K562 (cell line): ENCODE measurements around the gene USP32. TPM values are rescaled to one million over a fixed set of nuclear protein-coding genes. Genes with fewer than 3 reads are reported as not detected.

Experiments used
- ATAC-seq: fragments of 200-7000 bp; cut with Tn5 transposase; 3 replicates; pipeline ENCODE4 v1.9.1; 2020; ENCODE audit warnings: moderate library complexity
- BruUV-seq: library from RNA; stranded (reverse); fragments of 400-500 nt; replicated peaks from 2 replicates; lab custom pipeline; 2021; lab: Mats Ljungman, UMichigan
- CTCF ChIA-PET: fragments of 300-600 bp; formaldehyde crosslinking; extraction: SDS; loops from one replicate; lab custom pipeline; 2021; ENCODE audit warnings: low intra/inter-chr PET ratio; lab: Yijun Ruan, JAX
- POLR2A ChIA-PET: fragments of 300-600, 350-650 bp; sonication (Branson Sonifier 250); formaldehyde crosslinking; extraction: SDS; loops from one replicate; lab custom pipeline; 2021; ENCODE audit warnings: antibody characterized with exemption, inconsistent platforms; lab: Yijun Ruan, JAX
- DNase-seq, 4 experiments: peaks; one replicate each; pipeline versions ENCODE4 v3.0.0 to v3.0.0-alpha.2; 2011 to 2018; ENCODE audit warnings: low spot score in 3 of 4, mixed read lengths in 3 of 4; ENCODE audit errors: extremely low read depth in 1 of 4
- FAIRE-seq: peaks from 2 replicates; lab custom pipeline; 2011; peaks lifted over from hg19 to GRCh38; lab: Jason Lieb, UNC
- H2AFZ ChIP-seq: 2 replicates; pipeline ENCODE4 v1.6.0; 2011; ENCODE audit warnings: low read depth, low read length, control low read depth, inconsistent platforms
- H3K27ac ChIP-seq: fragments of 200-600 bp; 3 replicates; pipeline ENCODE4 v1.8.0; 2011; ENCODE audit warnings: low read depth, mild to moderate bottlenecking, control low read depth, inconsistent platforms, low read length, moderate library complexity, mixed read lengths; ENCODE audit errors: extremely low read depth
- H3K27me3 ChIP-seq, 2 experiments: fragments of 300-600 bp in 1 of 2; 2 replicates in 1 of 2; 3 replicates in 1 of 2; pipeline versions ENCODE4 v1.6.0 to v1.8.0; 2011; ENCODE audit warnings: inconsistent platforms in 2 of 2, low read length in 2 of 2, mild to moderate bottlenecking in 1 of 2, mixed read lengths in 1 of 2, moderate library complexity in 1 of 2; ENCODE audit not compliant: control insufficient read depth in 2 of 2, insufficient read depth in 2 of 2
- H3K36me3 ChIP-seq: fragments of 300-600 bp; 3 replicates; pipeline ENCODE4 v1.8.0; 2011; ENCODE audit warnings: mild to moderate bottlenecking, low read length, inconsistent platforms; ENCODE audit not compliant: control insufficient read depth, insufficient read depth
- H3K4me1 ChIP-seq, 2 experiments: fragments of 200-600 bp in 1 of 2; replicated peaks in 1 of 2; 2 replicates in 1 of 2; 3 replicates in 1 of 2; pipeline versions ENCODE4 v1.5.1 to v1.8.0; 2011; ENCODE audit warnings: inconsistent platforms in 2 of 2, low read length in 2 of 2, mild to moderate bottlenecking in 1 of 2, mixed read lengths in 1 of 2, moderate library complexity in 1 of 2; ENCODE audit not compliant: control insufficient read depth in 2 of 2, insufficient read depth in 2 of 2
- H3K4me2 ChIP-seq: 2 replicates; pipeline ENCODE4 v1.6.1; 2011; ENCODE audit warnings: low read length, control low read depth, inconsistent platforms, mixed read lengths; ENCODE audit not compliant: insufficient read depth
- H3K4me3 ChIP-seq: fragments of 200-600 bp; sonication (generic), shearing (Covaris generic); 2 replicates; pipeline ENCODE4 v1.5.1; 2016; ENCODE audit warnings: control low read depth, inconsistent platforms
- H3K79me2 ChIP-seq: fragments of 200-600 bp; 3 replicates; pipeline ENCODE4 v1.8.0; 2011; ENCODE audit warnings: low read length, inconsistent platforms; ENCODE audit not compliant: control insufficient read depth, insufficient read depth
- H3K9ac ChIP-seq, 2 experiments: 2 replicates each; pipeline versions ENCODE4 v1.6.0 to v1.6.1; 2011; ENCODE audit warnings: low read depth in 2 of 2, low read length in 2 of 2, control low read depth in 1 of 2, inconsistent platforms in 1 of 2, mild to moderate bottlenecking in 1 of 2, mixed read lengths in 1 of 2; ENCODE audit not compliant: insufficient read depth in 1 of 2
- H3K9me1 ChIP-seq: one replicate; pipeline ENCODE4 v1.6.0; 2011; ENCODE audit warnings: inconsistent platforms, mild to moderate bottlenecking, low read length, moderate library complexity; ENCODE audit not compliant: control insufficient read depth, insufficient read depth
- H3K9me3 ChIP-seq: replicated peaks from 2 replicates; pipeline ENCODE4 v1.5.1; 2011; ENCODE audit warnings: low read depth, low read length, inconsistent platforms; ENCODE audit not compliant: control insufficient read depth, insufficient read depth
- H4K20me1 ChIP-seq: replicated peaks from 2 replicates; pipeline ENCODE4 v1.6.1; 2011; ENCODE audit warnings: low read length, inconsistent platforms, mixed read lengths; ENCODE audit not compliant: control insufficient read depth, insufficient read depth
- ARID1B ChIP-seq: fragments of 450-650 bp; IDR thresholded peaks from 2 replicates; pipeline ENCODE4 v1.6.1; 2016; ENCODE audit warnings: antibody characterized with exemption, mild to moderate bottlenecking, inconsistent platforms
- ATF3 ChIP-seq, 2 experiments: fragments of 450-650 bp in 1 of 2; sonication (generic) in 1 of 2; formaldehyde crosslinking in 1 of 2; IDR thresholded peaks in 1 of 2; conservative IDR thresholded peaks in 1 of 2; 2 replicates each; pipeline versions ENCODE4 v1.6.1 to v1.8.1; 2016 to 2023; ENCODE audit warnings: mild to moderate bottlenecking in 2 of 2, moderate library complexity in 2 of 2, inconsistent platforms in 1 of 2, missing genetic modification reagents in 1 of 2
- BHLHE40 ChIP-seq: IDR thresholded peaks from 2 replicates; pipeline ENCODE4 v1.6.1; 2011; ENCODE audit warnings: low read length, improper control_type of control experiment
- CHD4 ChIP-seq: fragments of 200-600 bp; sonication (generic); IDR thresholded peaks from 3 replicates; pipeline ENCODE4 v1.6.1; 2012; ENCODE audit warnings: low read depth, mild to moderate bottlenecking, mixed read lengths, low read length, inconsistent platforms; ENCODE audit not compliant: insufficient read depth, insufficient replicate concordance, poor library complexity, severe bottlenecking
- DACH1 ChIP-seq: fragments of 450-650 bp; IDR thresholded peaks from 2 replicates; pipeline ENCODE4 v1.6.1; 2018; ENCODE audit not compliant: partially characterized antibody
- HNRNPUL1 ChIP-seq: fragments of 200-400 bp; formaldehyde crosslinking; IDR thresholded peaks from 2 replicates; pipeline ENCODE4 v1.6.1; 2017; ENCODE audit warnings: low read length
- KDM5B ChIP-seq: fragments of 200-600 bp; sonication (generic); IDR thresholded peaks from 2 replicates; pipeline ENCODE4 v1.6.1; 2012; ENCODE audit warnings: low read depth, mild to moderate bottlenecking, moderate library complexity, low read length, control low read depth, inconsistent platforms; ENCODE audit not compliant: insufficient replicate concordance
- MEIS2 ChIP-seq: fragments of 450-650 bp; IDR thresholded peaks from 2 replicates; pipeline ENCODE4 v1.6.1; 2014; ENCODE audit warnings: mild to moderate bottlenecking; ENCODE audit not compliant: partially characterized antibody
- NR0B1 ChIP-seq: fragments of 450-650 bp; IDR thresholded peaks from one replicate; pipeline ENCODE4 v1.6.1; 2018; ENCODE audit warnings: mild to moderate bottlenecking, moderate library complexity; ENCODE audit not compliant: partially characterized antibody
- PHF8 ChIP-seq: fragments of 200-600 bp; sonication (generic); IDR thresholded peaks from 2 replicates; pipeline ENCODE4 v1.6.1; 2012; ENCODE audit warnings: mixed run types, mild to moderate bottlenecking, inconsistent platforms, low read length, moderate library complexity, borderline replicate concordance
- SMARCA4 ChIP-seq: fragments of 450-650 bp; IDR thresholded peaks from 2 replicates; pipeline ENCODE4 v1.6.1; 2016
- TAF9B ChIP-seq: fragments of 450-650 bp; IDR thresholded peaks from 2 replicates; pipeline ENCODE4 v1.6.1; 2018; ENCODE audit warnings: mild to moderate bottlenecking; ENCODE audit not compliant: partially characterized antibody
- TCF7L2 ChIP-seq: fragments of 150-350 bp; IDR thresholded peaks from 2 replicates; pipeline ENCODE4 v1.6.1; 2016; ENCODE audit warnings: low read depth, mild to moderate bottlenecking, low read length, moderate library complexity
- ZBTB11 ChIP-seq, 3 experiments: fragments of 200-800 bp in 1 of 3; fragments of 250-450 bp in 1 of 3; fragments of 450-650 bp in 1 of 3; sonication (Bioruptor Pico) in 1 of 3; sonication (Bioruptor generic) in 1 of 3; formaldehyde crosslinking in 1 of 3; IDR thresholded peaks; 2 replicates each; pipeline versions ENCODE4 v1.6.1 to v1.8.0; 2016 to 2022; ENCODE audit warnings: mild to moderate bottlenecking in 2 of 3, missing genetic modification characterization in 2 of 3, missing compliant biosample characterization in 1 of 3, moderate library complexity in 1 of 3
- WGBS: fragments of 100-300 bp; shearing (Covaris generic); methylation state at CpG from one replicate; pipeline ENCODE4 v1.1.6; 2016; ENCODE audit warnings: low coverage, mixed read lengths; ENCODE audit not compliant: insufficient coverage; ENCODE audit errors: missing lambda C conversion rate; 5-methylcytosine and 5-hydroxymethylcytosine counted together
- in situ Hi-C: fragments of 300-500 bp; cut with MboI; formaldehyde crosslinking; loops from 4 replicates; pipeline ENCODE4 v1.15.0; 2018; ENCODE audit warnings: inconsistent platforms, mixed read lengths
- intact Hi-C: fragments of 100-400 bp; cut with micrococcal nuclease; formaldehyde crosslinking; loops from 2 replicates; pipeline ENCODE4 v1.14.2; 2022
- polyA plus RNA-seq, 8 experiments: library from polyadenylated mRNA; depleted of rRNA in 4 of 8; stranded (reverse) in 5 of 8; unstranded in 3 of 8; fragments of >200 nt; fragmentation: Nextera tagmentation in 2 of 8; fragmentation: Illumina TruSeq in 1 of 8; extraction: Ambion mirVana in 2 of 8; extraction: Trizol in 1 of 8; gene quantifications; 2 replicates each; pipeline versions ENCODE4 v1.2.1 to v1.2.3, GENCODE V29; 2011 to 2014; ENCODE audit warnings: inconsistent platforms in 1 of 8, missing spikeins in 1 of 8
- total RNA-seq, 7 experiments: library from RNA; depleted of rRNA in 6 of 7; stranded (reverse); fragments of >200 nt in 6 of 7; fragmentation: Illumina TruSeq in 2 of 7; extraction: Trizol in 2 of 7; gene quantifications; 2 replicates each; pipeline versions ENCODE4 v1.2.1 to v1.2.3, GENCODE V29; 2011 to 2021; ENCODE audit warnings: low replicate concordance in 1 of 7

USP32 gene
- total and polyA plus RNA-seq, 9 of the 15 experiments (the other 6 are each of a cell fraction or from before 2014, with no cell fraction given), result 18.0 to 69.3 (median 47.1) TPM

GRCh38 chr17:60383379-60383778 is 8.6 kb downstream of the USP32 start:
- Histone ChIP-seq H3K9ac (0 out of 4 replicates have a peak overlapping the region, but pooled peaks of 1 of the 2 experiments have one; percentile 21), H3K9me1 (peaks cover 4% of the 10 kb centered on the region), H3K27me3 (no peaks in the 10 kb centered on the region), H3K4me1 (peaks cover 13 to 40% of the 10 kb centered on the region in 2 experiments), H3K36me3 (peaks cover 24% of the 10 kb centered on the region; the same call in 2 of the 3 replicates), H3K9me3 (no peaks in the 10 kb centered on the region), H3K4me2 (peak overlapping the region; percentile 51), H2AFZ (no peak overlapping the region), H4K20me1 (0 out of 2 replicates have a peak, but pooled peaks cover 10% of the 10 kb centered on the region), H3K79me2 (peaks cover 98% of the 10 kb centered on the region), H3K4me3 (no peak overlapping the region), H3K27ac (peak overlapping the region; percentile 40; the same call in 2 of the 3 replicates)
- ATAC-seq, result peak; percentile 5
- no TSS peak for BruUV-seq
- 4% methylated on average over 3 of the region's 3 CpGs for WGBS
- DNase-seq, result no peak
- no peak for FAIRE-seq
- CTCF ChIA-PET, result no interaction called here
- intact Hi-C loops, result no loop called here
- in situ Hi-C loops, result no loop called here
- POLR2A ChIA-PET, result interaction anchor here (0.6 to 2.4 kb wide), 4 partner anchors 10 to 143 kb away, joined by 3 to 11 read pairs (median 3); partner anchors contain the start of gene APPBP2
- peak; percentile 6 for TF ChIP-seq MEIS2
- peak in 1 of 3 experiments; percentile 73; a peak in 1 of 6 replicates for TF ChIP-seq ZBTB11 (CRISPR knock-in tag; IDR thresholded peaks at IDR 0.05)
- TF ChIP-seq SMARCA4, result peak; percentile 20; the same call in 1 of the 2 replicates
- peak; percentile 36; the same call in 1 of the 2 replicates for TF ChIP-seq ARID1B
- no peak for TF ChIP-seq NR0B1
- no peak for TF ChIP-seq TAF9B
- no peak for TF ChIP-seq KDM5B
- TF ChIP-seq HNRNPUL1, result no peak
- peak; percentile 21; the same call in 1 of the 2 replicates for TF ChIP-seq ATF3 (IDR thresholded peaks at IDR 0.05)
- TF ChIP-seq ATF3 (CRISPR knock-in tag; conservative IDR thresholded peaks at IDR 0.05), result no peak
- peak; percentile 38; the same call in 1 of the 2 replicates for TF ChIP-seq BHLHE40
- no peak for TF ChIP-seq CHD4
- peak; percentile 38 for TF ChIP-seq DACH1
- no peak for TF ChIP-seq PHF8
- TF ChIP-seq TCF7L2, result no peak
